ENCODE measurements around the gene RTN4R.
"Not testable (repeated sequence)": the region's sequence is repeated elsewhere in the genome, so short reads cannot be mapped to it uniquely, and the experiment has no call there.

Gene RTN4R

GRCh38 chr22:20268279-20269012 lies at the start of gene RTN4R:
TSS of gene RTN4R (minus strand) at chr22:20268318. CDS start at chr22:20268092, 226 bp downstream.
- no peak for DNase-seq (ENCODE audit: low read depth in 2 of 2, low spot score in 1 of 2)

- DNase-seq (ENCODE audit: low read depth in 2 of 2, low spot score in 1 of 2): not testable (repeated sequence)
Observed at GRCh38 chr22:20317402-20318042, 49.4 kb upstream of the RTN4R start.

GRCh38 chr22:20316844-20317401 lies 48.8 kb upstream of the RTN4R start:
- DNase-seq (ENCODE audit: low read depth in 2 of 2, low spot score in 1 of 2): no peak

GRCh38 chr22:20316217-20316843 lies 48.2 kb upstream of the RTN4R start:
- DNase-seq (ENCODE audit: low read depth in 2 of 2, low spot score in 1 of 2): no peak

- no peak for DNase-seq (ENCODE audit: low read depth in 2 of 2, low spot score in 1 of 2)
Observed at GRCh38 chr22:20315337-20316216, 47.5 kb upstream of the RTN4R start.

- DNase-seq (ENCODE audit: low read depth in 2 of 2, low spot score in 1 of 2): not testable (repeated sequence)
Observed at GRCh38 chr22:20314741-20315336, 46.7 kb upstream of the RTN4R start.

GRCh38 chr22:20314206-20314605 lies 46.1 kb upstream of the RTN4R start:
- not testable (repeated sequence) for DNase-seq (ENCODE audit: low read depth in 2 of 2, low spot score in 1 of 2)

- not testable (repeated sequence) for DNase-seq (ENCODE audit: low read depth in 2 of 2, low spot score in 1 of 2)
Observed at GRCh38 chr22:20313306-20314077, 45.4 kb upstream of the RTN4R start.

- DNase-seq (ENCODE audit: low read depth in 2 of 2, low spot score in 1 of 2): no peak
Observed at GRCh38 chr22:20312396-20313191, 44.5 kb upstream of the RTN4R start.

- DNase-seq (ENCODE audit: low read depth in 2 of 2, low spot score in 1 of 2): not testable (repeated sequence)
Observed at GRCh38 chr22:20311249-20312062, 43.3 kb upstream of the RTN4R start.

GRCh38 chr22:20310773-20311172 lies 42.7 kb upstream of the RTN4R start:
- DNase-seq (ENCODE audit: low read depth in 2 of 2, low spot score in 1 of 2): not testable (repeated sequence)

GRCh38 chr22:20310180-20310579 lies 42.1 kb upstream of the RTN4R start:
- DNase-seq (ENCODE audit: low read depth in 2 of 2, low spot score in 1 of 2): not testable (repeated sequence)

- DNase-seq (ENCODE audit: low read depth in 2 of 2, low spot score in 1 of 2): not testable (repeated sequence)
Observed at GRCh38 chr22:20308806-20309650, 40.9 kb upstream of the RTN4R start.

- not testable (repeated sequence) for DNase-seq (ENCODE audit: low read depth in 2 of 2, low spot score in 1 of 2)
Observed at GRCh38 chr22:20307448-20308447, 39.6 kb upstream of the RTN4R start.

GRCh38 chr22:20306646-20307447 lies 38.7 kb upstream of the RTN4R start:
- DNase-seq (ENCODE audit: low read depth in 2 of 2, low spot score in 1 of 2): not testable (repeated sequence)

All from stimulated activated CD8-positive, alpha-beta memory T cell treated with anti-CD3 and anti-CD28 coated beads, Interleukin-4, amount 100 ng/mL, for 4 hours (primary cell).